ENCODE measurements around the gene MAN1A1. TPM values are rescaled to one million over a fixed set of nuclear protein-coding genes. Genes with fewer than 3 reads are reported as not detected.
A peak's percentile ranks its signal among the peaks of the same experiment; 100 is the strongest.
"Not testable (repeated sequence)": the region's sequence is repeated elsewhere in the genome, so short reads cannot be mapped to it uniquely, and the experiment has no call there.

MAN1A1 gene
- polyA plus RNA-seq (2013, experiment 1 of 2; ENCODE audit: insufficient read length), result 25.5 TPM
- 25.1 TPM for polyA plus RNA-seq (2013, experiment 2 of 2; ENCODE audit: insufficient read length)

- DNase-seq, result peak; percentile 88
These were observed at the start of gene MAN1A1 for GRCh38 chr6:119349361-119350201. Gene MAN1A1, minus strand, starts transcription at chr6:119349761. Its CDS starts 696 bp downstream, at chr6:119349065.

DNA sequence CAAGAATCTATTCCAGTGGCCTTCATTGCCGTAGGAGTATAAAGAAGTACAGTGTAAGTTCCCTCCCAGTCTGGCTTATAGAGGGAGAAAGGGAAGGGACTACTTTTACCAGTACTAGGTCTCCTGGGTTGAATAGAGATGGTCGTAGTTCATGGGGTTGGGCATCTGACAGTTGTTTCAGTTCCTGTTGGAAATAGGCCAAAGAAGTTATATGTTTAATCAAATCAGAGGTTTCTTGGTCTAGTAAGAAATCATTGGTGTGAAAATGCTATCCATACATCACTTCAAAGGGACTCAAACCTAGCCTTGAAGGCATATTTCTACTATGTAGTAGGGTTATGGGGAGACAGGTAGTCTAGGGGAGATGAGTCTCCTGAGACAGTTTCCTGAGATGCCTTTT lies 45.6 kb upstream of the MAN1A1 start:
- DNase-seq, result no peak

DNA sequence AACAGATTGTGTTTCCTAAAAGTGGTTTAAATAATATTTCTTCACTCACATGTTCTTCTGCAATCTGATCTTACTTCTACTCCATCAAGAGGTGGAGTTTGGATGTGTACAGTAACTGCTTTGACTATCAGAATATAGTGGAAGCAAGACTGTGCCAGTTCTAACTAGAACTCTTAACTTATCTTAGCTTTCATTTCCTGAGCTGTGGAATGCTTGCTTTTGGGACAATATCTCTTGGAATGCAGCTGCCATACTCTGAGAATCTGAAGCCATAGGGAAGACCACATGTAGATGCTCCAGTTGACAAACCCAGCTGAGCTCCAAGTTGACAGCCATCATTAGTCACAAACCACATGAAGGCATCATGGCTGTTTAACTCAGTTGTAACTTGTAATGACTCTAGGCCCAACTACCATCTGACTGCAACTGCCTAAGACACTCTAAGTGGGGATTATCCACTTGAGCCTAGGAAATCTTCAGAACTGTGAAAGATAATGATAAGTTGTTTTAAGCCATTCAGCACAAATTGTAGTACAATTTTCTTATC lies 40.8 kb upstream of the MAN1A1 start:
- peak; percentile 25 for DNase-seq

- DNase-seq, result no peak
These were observed 36.4 kb upstream of the MAN1A1 start for GRCh38 chr6:119385994-119386393.

- peak; percentile 9 for DNase-seq
These were observed 34.9 kb upstream of the MAN1A1 start for GRCh38 chr6:119384444-119384843.

- no peak for DNase-seq
These were observed 30.2 kb upstream of the MAN1A1 start for GRCh38 chr6:119379809-119380208.

DNA sequence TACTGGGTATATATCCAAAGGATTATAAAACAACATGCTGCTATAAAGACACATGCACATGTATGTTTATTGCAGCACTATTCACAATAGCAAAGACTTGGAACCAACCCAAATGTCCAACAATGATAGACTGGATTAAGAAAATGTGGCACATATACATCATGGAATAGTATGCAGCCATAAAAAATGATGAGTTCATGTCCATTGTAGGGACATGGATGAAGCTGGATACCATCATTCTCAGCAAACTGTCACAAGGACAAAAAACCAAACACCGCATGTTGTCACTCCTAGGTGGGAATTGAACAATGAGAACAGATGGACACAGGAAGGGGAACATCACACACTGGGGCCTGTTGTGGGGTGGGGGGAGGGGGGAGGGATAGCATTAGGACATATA lies 27.5 kb upstream of the MAN1A1 start:
- DNase-seq, result not testable (repeated sequence)

GRCh38 chr6:119370080-119370479 lies 20.5 kb upstream of the MAN1A1 start:
- DNase-seq, result no peak

- DNase-seq, result no peak
These were observed 19.4 kb upstream of the MAN1A1 start for GRCh38 chr6:119368921-119369320.

DNA sequence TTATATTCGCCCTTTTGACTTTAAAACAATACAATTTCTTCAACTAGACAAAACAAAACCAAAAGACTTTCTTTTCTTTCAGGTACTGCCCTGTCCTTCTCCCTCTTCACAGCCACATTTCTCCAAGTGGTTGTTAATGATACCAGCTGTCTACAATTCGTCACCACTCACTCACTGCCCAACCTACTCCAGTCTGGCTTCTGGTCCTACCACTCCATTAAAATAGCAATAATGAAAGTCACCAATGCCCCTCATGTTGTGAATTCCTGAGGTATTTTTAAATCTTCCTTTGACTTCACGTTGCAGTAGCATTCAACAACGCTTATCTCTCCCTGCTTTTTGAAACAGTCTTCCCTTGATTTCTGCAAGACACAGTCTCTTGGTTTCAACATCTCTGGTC lies 11.6 kb upstream of the MAN1A1 start:
- DNase-seq, result no peak

DNA sequence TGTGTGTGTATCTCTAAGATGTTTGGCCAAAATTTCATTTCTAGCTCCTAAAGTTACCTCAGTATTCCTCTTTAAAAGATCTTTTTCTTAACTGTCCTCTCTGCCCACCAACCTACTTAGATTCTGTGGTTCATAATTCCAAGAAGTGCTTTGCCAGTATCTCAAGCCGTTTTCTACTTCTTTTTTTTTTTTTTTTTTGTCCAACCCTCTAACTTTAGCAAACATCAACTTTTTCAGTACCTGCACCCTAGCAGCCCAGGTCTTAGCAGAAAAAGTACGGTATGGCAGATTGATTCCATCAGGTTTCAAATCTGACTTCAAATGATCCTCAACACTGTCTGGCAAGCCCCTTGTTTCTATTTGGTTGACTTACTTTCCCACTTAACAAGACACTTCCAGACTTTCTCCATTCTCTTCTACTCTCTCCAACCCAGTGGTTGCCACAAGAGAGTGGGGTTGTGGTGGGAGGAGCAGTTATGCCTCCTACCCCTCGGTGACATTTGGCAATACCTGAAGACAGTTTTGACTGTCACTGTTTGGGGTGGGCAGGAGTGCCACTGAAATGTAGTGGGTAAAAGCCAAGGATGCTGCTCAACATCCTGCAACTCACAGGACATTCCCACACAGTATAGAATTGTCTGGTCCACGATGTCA lies 10.8 kb upstream of the MAN1A1 start:
- no peak for DNase-seq

DNA sequence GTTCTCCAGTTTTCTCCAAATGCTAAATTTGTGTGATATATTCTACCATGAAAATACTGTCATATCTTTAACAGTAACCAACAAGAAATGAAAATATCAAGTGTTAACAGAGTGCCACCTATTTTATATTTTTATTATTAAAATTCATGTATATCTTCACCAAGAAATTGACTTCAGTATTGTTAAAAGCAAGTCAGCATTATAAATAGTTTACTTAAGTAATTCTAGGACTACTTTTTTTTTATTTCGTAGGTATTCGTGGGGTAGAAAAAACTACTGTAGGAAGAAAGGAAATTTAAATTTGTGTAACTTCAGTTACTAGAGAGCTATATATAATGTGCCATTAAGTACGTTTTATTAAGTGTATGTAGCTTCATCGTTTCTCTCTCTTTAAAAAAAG lies 6.3 kb upstream of the MAN1A1 start:
- no peak for DNase-seq

DNA sequence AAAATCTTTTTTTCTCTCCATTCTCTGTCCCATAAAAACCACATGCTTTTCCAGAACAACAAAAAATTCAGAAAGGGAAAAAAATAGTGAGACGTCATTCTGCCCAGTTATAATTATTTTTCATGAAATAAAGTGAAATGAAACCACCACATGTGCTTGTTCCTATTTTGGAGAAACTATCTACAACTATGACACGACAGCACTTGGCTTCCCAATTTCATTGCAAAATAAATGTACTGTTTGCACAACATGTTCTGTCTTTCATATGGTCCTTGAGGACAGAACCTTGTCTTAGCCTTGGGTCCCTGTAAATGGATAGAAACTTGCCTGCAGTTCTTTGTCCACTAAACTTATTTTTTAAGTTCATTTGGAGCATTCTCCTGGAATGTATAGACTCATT lies 5.6 kb upstream of the MAN1A1 start:
- no peak for DNase-seq

- DNase-seq, result no peak
These were observed 4.1 kb upstream of the MAN1A1 start for GRCh38 chr6:119353696-119354095.

- DNase-seq, result no peak
These were observed 2.4 kb upstream of the MAN1A1 start for GRCh38 chr6:119352001-119352400.

DNA sequence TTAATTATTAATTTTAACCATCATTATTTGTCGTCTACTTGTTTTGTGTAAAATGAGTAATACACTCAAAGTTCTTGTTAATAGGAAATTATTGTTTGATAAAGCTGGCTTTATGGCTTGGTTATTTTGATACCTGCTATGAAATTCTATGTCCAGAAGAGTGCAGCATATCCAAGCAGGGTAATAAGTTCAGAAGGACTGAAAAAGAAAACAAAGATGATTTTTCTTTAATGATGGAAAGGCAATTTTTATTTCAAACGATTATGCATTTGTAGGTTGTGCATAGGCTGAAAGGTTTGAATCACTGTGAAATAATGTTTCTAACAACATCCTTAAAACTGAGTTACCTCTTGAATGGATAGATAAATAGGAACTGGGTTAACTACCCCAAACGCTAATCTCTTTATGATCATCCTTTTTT lies 1.4 kb upstream of the MAN1A1 start:
- DNase-seq, result peak; percentile 53

GRCh38 chr6:119350202-119350951 lies 816 bp upstream of the MAN1A1 start:
- DNase-seq, result peak; percentile 56

- DNase-seq, result peak; percentile 22
These were observed 707 bp downstream of the MAN1A1 start for GRCh38 chr6:119348748-119349360.

DNA sequence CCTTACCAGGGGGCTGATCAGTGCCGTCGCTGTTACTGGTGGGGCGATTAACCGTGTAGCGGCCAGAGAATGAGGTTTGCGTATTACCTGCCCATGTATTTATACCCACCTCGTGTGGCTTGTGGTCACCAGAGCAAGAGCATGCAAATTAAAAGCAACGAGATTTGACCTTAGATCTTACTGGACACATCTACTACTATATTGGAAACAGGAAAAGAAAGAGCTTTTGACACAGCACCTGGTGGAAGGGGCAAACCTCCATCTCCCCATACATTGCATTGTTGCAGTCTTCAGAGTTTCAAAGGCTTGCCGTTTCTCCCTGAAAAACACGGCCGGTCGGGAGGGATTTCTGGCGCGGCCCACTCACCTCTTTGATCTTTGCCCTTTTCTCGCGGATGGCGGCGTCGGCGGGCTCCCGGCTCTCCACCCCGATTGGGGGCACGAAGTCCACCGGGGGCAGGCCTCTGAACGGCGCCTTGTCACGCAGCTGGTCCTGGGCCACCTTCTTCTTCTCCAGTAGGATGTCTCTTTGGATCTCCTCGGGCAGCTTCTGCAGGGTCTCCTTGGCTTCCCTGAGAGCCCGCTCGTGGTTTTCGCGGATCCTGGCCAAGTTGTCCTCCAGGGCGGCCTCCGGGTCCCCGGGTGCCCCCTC lies 1.3 kb downstream of the MAN1A1 start:
- DNase-seq, result no peak

- no peak for DNase-seq
These were observed 2.0 kb downstream of the MAN1A1 start for GRCh38 chr6:119347466-119348095.

- DNase-seq, result no peak
These were observed 2.6 kb downstream of the MAN1A1 start for GRCh38 chr6:119346936-119347335.

Measured in fibroblast of skin of abdomen (primary cell).